ENCODE results near the gene SCPEP1. TPM values are rescaled to one million over a fixed set of nuclear protein-coding genes. Genes with fewer than 3 reads are reported as not detected.

The SCPEP1 gene
- total and polyA plus RNA-seq, 2 of the 13 experiments (the other 11 are each of a cell fraction or from before 2014, with no cell fraction given): 24.3 to 27.3 TPM

- BruUV-seq (replicated peaks): no TSS peak
- 93% methylated on average over 2 of the region's 2 CpGs for WGBS (ENCODE audit: low lambda C conversion rate)
- DNase-seq (ENCODE audit: low spot score): no peak
- H3K27me3 ChIP-seq (ENCODE audit: control insufficient read depth in 1 of 2, insufficient read depth in 2 of 2, low read length in 2 of 2): no peaks in the 10 kb centered on the region
- no peak overlapping the region for H3K4me3 ChIP-seq (replicated peaks in 1 of 3; ENCODE audit: insufficient read depth in 1 of 3, low read depth in 2 of 3, low read length in 3 of 3)
- POLR2A ChIA-PET: no interaction called here
- in situ Hi-C loops (cut with HindIII; ENCODE audit: extremely low pct_ligation_motif_present, low pct_unique_long_range_greater_than_20kb): no loop called here
- H4K20me1 ChIP-seq (ENCODE audit: insufficient read depth, low read length): no peaks in the 10 kb centered on the region
- H2AFZ ChIP-seq (ENCODE audit: low read length): no peak overlapping the region
- peak; percentile 54; the same call in 1 of the 2 replicates for TF ChIP-seq NFE2L2 (IDR thresholded peaks at IDR 0.05; ENCODE audit: low read length)
- TF ChIP-seq ZNF546 (CRISPR knock-in tag; conservative IDR thresholded peaks at IDR 0.05): no peak
- TF ChIP-seq MAFK (conservative IDR thresholded peaks at IDR 0.05 in 1 of 2, IDR thresholded peaks at IDR 0.05 in 1 of 2; ENCODE audit: low read length in 2 of 2): peak; percentile 12 to 23; a peak in 1 of 4 replicates
- TF ChIP-seq ZBTB8A (CRISPR knock-in tag; IDR thresholded peaks at IDR 0.05; ENCODE audit: borderline replicate concordance, low read depth): no peak
- TF ChIP-seq ZBTB33 (CRISPR knock-in tag; IDR thresholded peaks at IDR 0.05): 0 out of 2 replicates have a peak, but pooled peaks have one; percentile 19
- no peaks in the 10 kb centered on the region for H3K9me3 ChIP-seq (ENCODE audit: low read length)
- FAIRE-seq: no peak
- no peak overlapping the region for H3K9ac ChIP-seq (ENCODE audit: insufficient read depth, low read depth, low read length)
- ATAC-seq: no peak
- intact Hi-C loops (cut with micrococcal nuclease; ENCODE audit: unreplicated experiment): loop anchor here (5.0 kb wide), 1 partner anchor 106 kb away; no protein-coding TSS in a partner anchor
- CTCF ChIA-PET (ENCODE audit: low intra/inter-chr PET ratio, low total read pairs): no interaction called here
- H3K27ac ChIP-seq (ENCODE audit: extremely low read length, insufficient read depth, low read length): no peak overlapping the region
- H3K36me3 ChIP-seq (replicated peaks in 1 of 2; ENCODE audit: control insufficient read depth in 1 of 2, insufficient read depth in 2 of 2, low read length in 2 of 2): no peaks in the 10 kb centered on the region
- H3K4me2 ChIP-seq (ENCODE audit: low read depth, low read length): no peak overlapping the region
- H3K4me1 ChIP-seq (ENCODE audit: insufficient read depth, low read length): no peaks in the 10 kb centered on the region
- H3K79me2 ChIP-seq (ENCODE audit: insufficient read depth, low read length): no peaks in the 10 kb centered on the region
Observed at GRCh38 chr17:57006040-57006439, 28.1 kb downstream of the SCPEP1 start.

DNA sequence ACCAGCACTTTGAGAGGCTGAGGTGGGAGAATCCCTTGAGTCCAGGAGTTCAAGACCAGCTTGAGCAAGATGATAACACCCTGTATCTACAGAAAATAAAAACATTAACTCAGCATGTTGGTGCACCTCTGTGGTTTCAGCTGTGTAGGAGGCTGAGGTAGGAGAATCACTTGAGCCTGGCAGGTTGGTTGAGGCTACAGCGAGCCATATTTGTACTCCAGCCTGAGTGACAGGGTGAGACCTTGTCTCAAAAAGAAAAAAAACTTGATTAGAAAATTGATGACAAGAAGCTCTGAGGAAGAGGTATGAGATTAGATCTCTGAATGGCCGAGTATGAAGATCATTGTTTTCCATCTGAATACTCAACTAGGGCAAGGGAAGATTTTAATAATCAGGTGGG, 31.0 kb downstream of the SCPEP1 start:
- H3K4me1 ChIP-seq (ENCODE audit: insufficient read depth, low read length): no peaks in the 10 kb centered on the region
- DNase-seq (ENCODE audit: low spot score) (no peak), FAIRE-seq (no peak), ATAC-seq (no peak)
- in situ Hi-C loops (cut with HindIII; ENCODE audit: extremely low pct_ligation_motif_present, low pct_unique_long_range_greater_than_20kb): no loop called here
- intact Hi-C loops (cut with micrococcal nuclease; ENCODE audit: unreplicated experiment): loop anchor here (5.0 kb wide), 1 partner anchor 103 kb away; no protein-coding TSS in a partner anchor
- no peaks in the 10 kb centered on the region for H3K27me3 ChIP-seq (ENCODE audit: control insufficient read depth in 1 of 2, insufficient read depth in 2 of 2, low read length in 2 of 2)
- no peak overlapping the region for H3K27ac ChIP-seq (ENCODE audit: extremely low read length, insufficient read depth, low read length)
- 37% methylated on average over 2 of the region's 2 CpGs for WGBS (ENCODE audit: low lambda C conversion rate)
- H3K4me2 ChIP-seq (ENCODE audit: low read depth, low read length): no peak overlapping the region
- H4K20me1 ChIP-seq (ENCODE audit: insufficient read depth, low read length): no peaks in the 10 kb centered on the region
- POLR2A ChIA-PET: no interaction called here
- no peak overlapping the region for H3K4me3 ChIP-seq (replicated peaks in 1 of 3; ENCODE audit: insufficient read depth in 1 of 3, low read depth in 2 of 3, low read length in 3 of 3)
- no peaks in the 10 kb centered on the region for H3K9me3 ChIP-seq (ENCODE audit: low read length)
- TF ChIP-seq MTF1 (CRISPR knock-in tag; IDR thresholded peaks at IDR 0.05): no peak
- no peak for TF ChIP-seq HOXA5 (CRISPR knock-in tag; IDR thresholded peaks at IDR 0.05)
- TF ChIP-seq, protein P1, sequence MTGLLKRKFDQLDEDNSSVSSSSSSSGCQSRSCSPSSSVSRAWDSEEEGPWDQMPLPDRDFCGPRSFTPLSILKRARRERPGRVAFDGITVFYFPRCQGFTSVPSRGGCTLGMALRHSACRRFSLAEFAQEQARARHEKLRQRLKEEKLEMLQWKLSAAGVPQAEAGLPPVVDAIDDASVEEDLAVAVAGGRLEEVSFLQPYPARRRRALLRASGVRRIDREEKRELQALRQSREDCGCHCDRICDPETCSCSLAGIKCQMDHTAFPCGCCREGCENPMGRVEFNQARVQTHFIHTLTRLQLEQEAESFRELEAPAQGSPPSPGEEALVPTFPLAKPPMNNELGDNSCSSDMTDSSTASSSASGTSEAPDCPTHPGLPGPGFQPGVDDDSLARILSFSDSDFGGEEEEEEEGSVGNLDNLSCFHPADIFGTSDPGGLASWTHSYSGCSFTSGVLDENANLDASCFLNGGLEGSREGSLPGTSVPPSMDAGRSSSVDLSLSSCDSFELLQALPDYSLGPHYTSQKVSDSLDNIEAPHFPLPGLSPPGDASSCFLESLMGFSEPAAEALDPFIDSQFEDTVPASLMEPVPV (CRISPR knock-in tag; IDR thresholded peaks at IDR 0.05): no peak
- no TSS peak for BruUV-seq (replicated peaks)
- H3K36me3 ChIP-seq (replicated peaks in 1 of 2; ENCODE audit: control insufficient read depth in 1 of 2, insufficient read depth in 2 of 2, low read length in 2 of 2): no peaks in the 10 kb centered on the region
- H3K9ac ChIP-seq (ENCODE audit: insufficient read depth, low read depth, low read length): no peak overlapping the region
- CTCF ChIA-PET (ENCODE audit: low intra/inter-chr PET ratio, low total read pairs): no interaction called here
- no peaks in the 10 kb centered on the region for H3K79me2 ChIP-seq (ENCODE audit: insufficient read depth, low read length)
- H2AFZ ChIP-seq (ENCODE audit: low read length): no peak overlapping the region
